ENCODE data around the gene ZNF813. TPM values are rescaled to one million over a fixed set of nuclear protein-coding genes. Genes with fewer than 3 reads are reported as not detected.

ZNF813 gene
- total and polyA plus RNA-seq, 9 of the 15 experiments (the other 6 are each of a cell fraction or from before 2014, with no cell fraction given), result 1.3 to 8.0 (median 5.3) TPM

DNA sequence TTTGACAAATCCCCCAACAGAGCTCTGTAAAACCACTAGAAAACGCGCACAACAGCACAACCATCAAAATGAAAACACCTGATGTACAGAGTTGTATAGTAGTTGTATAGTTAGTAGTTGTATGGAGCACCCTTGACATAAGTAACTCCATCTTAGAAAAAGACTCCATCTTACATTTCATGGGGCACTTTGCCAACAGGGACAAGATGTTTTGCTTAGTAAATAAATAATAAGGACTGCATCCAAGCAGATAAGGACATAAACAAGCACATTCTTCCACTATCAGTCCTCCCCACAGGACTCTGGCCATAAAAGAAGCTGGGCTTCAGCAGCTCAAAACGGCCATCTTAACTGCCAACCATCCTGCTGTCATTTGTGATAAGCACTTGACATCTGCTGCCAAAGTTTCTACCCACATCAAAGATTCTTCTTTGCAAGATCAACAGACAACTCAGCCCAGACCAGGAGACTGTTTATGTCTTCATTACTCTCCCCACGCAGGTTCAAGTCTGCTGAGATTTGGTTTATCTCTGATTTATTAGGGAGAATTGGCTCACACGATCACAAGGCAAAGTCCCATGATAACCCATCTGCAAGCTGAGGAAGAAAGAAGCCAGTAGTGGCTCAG, 49.7 kb downstream of the ZNF813 start (continued):
- peak; percentile 87 for TF ChIP-seq ZNF140 (CRISPR knock-in tag; IDR thresholded peaks at IDR 0.05)
- TF ChIP-seq ZKSCAN1 (IDR thresholded peaks at IDR 0.05; ENCODE audit: low read depth, low read length), result no peak
- TF ChIP-seq NBN (IDR thresholded peaks at IDR 0.05; ENCODE audit: low read depth), result no peak
- TF ChIP-seq, protein P1, sequence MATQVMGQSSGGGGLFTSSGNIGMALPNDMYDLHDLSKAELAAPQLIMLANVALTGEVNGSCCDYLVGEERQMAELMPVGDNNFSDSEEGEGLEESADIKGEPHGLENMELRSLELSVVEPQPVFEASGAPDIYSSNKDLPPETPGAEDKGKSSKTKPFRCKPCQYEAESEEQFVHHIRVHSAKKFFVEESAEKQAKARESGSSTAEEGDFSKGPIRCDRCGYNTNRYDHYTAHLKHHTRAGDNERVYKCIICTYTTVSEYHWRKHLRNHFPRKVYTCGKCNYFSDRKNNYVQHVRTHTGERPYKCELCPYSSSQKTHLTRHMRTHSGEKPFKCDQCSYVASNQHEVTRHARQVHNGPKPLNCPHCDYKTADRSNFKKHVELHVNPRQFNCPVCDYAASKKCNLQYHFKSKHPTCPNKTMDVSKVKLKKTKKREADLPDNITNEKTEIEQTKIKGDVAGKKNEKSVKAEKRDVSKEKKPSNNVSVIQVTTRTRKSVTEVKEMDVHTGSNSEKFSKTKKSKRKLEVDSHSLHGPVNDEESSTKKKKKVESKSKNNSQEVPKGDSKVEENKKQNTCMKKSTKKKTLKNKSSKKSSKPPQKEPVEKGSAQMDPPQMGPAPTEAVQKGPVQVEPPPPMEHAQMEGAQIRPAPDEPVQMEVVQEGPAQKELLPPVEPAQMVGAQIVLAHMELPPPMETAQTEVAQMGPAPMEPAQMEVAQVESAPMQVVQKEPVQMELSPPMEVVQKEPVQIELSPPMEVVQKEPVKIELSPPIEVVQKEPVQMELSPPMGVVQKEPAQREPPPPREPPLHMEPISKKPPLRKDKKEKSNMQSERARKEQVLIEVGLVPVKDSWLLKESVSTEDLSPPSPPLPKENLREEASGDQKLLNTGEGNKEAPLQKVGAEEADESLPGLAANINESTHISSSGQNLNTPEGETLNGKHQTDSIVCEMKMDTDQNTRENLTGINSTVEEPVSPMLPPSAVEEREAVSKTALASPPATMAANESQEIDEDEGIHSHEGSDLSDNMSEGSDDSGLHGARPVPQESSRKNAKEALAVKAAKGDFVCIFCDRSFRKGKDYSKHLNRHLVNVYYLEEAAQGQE (IDR thresholded peaks at IDR 0.05; ENCODE audit: borderline replicate concordance), result no peak
- TF ChIP-seq, protein P1 (CRISPR knock-in tag; IDR thresholded peaks at IDR 0.05; ENCODE audit: low read depth), result no peak
- TF ChIP-seq MCM7 (IDR thresholded peaks at IDR 0.05), result no peak
- TF ChIP-seq IFI16 (CRISPR knock-in tag; IDR thresholded peaks at IDR 0.05), result peak; percentile 93
- TF ChIP-seq HSF4 (CRISPR knock-in tag; IDR thresholded peaks at IDR 0.05; ENCODE audit: borderline replicate concordance), result peak; percentile 98
- TF ChIP-seq NFATC3 (IDR thresholded peaks at IDR 0.05), result no peak
- peak; percentile 27; the same call in 1 of the 2 replicates for TF ChIP-seq BACH1 (tag; IDR thresholded peaks at IDR 0.05)
- peak; percentile 76 for TF ChIP-seq TCF3 (CRISPR knock-in tag; IDR thresholded peaks at IDR 0.05)
- TF ChIP-seq HDAC2 (IDR thresholded peaks at IDR 0.05), result no peak
- TF ChIP-seq, protein P2, sequence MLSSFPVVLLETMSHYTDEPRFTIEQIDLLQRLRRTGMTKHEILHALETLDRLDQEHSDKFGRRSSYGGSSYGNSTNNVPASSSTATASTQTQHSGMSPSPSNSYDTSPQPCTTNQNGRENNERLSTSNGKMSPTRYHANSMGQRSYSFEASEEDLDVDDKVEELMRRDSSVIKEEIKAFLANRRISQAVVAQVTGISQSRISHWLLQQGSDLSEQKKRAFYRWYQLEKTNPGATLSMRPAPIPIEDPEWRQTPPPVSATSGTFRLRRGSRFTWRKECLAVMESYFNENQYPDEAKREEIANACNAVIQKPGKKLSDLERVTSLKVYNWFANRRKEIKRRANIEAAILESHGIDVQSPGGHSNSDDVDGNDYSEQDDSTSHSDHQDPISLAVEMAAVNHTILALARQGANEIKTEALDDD (IDR thresholded peaks at IDR 0.05), result no peak
- no peak for TF ChIP-seq RBM25 (IDR thresholded peaks at IDR 0.05; ENCODE audit: low read depth, low read length, severe bottlenecking)
- peak; percentile 69; the same call in 1 of the 2 replicates for TF ChIP-seq POLR2AphosphoS5 (IDR thresholded peaks at IDR 0.05; ENCODE audit: control insufficient read depth, insufficient read depth, low read depth, low read length)
- no peak for TF ChIP-seq ZNF551 (CRISPR knock-in tag; IDR thresholded peaks at IDR 0.05)
- TF ChIP-seq MTA1 (IDR thresholded peaks at IDR 0.05; ENCODE audit: borderline replicate concordance), result no peak
- TF ChIP-seq ZNF212 (CRISPR knock-in tag; IDR thresholded peaks at IDR 0.05), result peak; percentile 94
- TF ChIP-seq HMG20A (CRISPR knock-in tag; conservative IDR thresholded peaks at IDR 0.05), result no peak
- TF ChIP-seq ATF1 (CRISPR knock-in tag; IDR thresholded peaks at IDR 0.05), result no peak
- TF ChIP-seq ATF1 (tag; IDR thresholded peaks at IDR 0.05), result 0 out of 2 replicates have a peak, but pooled peaks have one; percentile 20
- no peak for TF ChIP-seq ZNF830 (CRISPR knock-in tag; IDR thresholded peaks at IDR 0.05)
- TF ChIP-seq TAF15 (IDR thresholded peaks at IDR 0.05; ENCODE audit: low read depth, low read length), result no peak
- no peak for TF ChIP-seq HDGF (IDR thresholded peaks at IDR 0.05)

Data from K562 (cell line).